MM.1S (cell line): ENCODE data around the gene PCDHA6.

Experiments used
- DNase-seq: peaks from one replicate; pipeline ENCODE4 v3.0.0-alpha.2; 2015
- H2AFZ ChIP-seq: fragments of 300-600 bp; sonication (generic); 2 replicates; pipeline ENCODE4 v1.6.0; 2016; ENCODE audit warnings: antibody characterized with exemption, low read length
- H3F3A ChIP-seq: fragments of 300-600 bp; sonication (generic); 2 replicates; pipeline ENCODE4 v1.6.1; 2016; ENCODE audit warnings: mild to moderate bottlenecking, antibody characterized with exemption, low read length, moderate library complexity, mixed read lengths; ENCODE audit not compliant: insufficient read depth
- H3K27ac ChIP-seq: fragments of 300-600 bp; sonication (generic); 2 replicates; pipeline ENCODE4 v1.5.1; 2016; ENCODE audit warnings: mild to moderate bottlenecking, low read length
- H3K27me3 ChIP-seq: fragments of 300-600 bp; sonication (generic); replicated peaks from 2 replicates; pipeline ENCODE4 v1.6.0; 2016; ENCODE audit warnings: low read length; ENCODE audit not compliant: insufficient read depth
- H3K36me3 ChIP-seq: fragments of 300-600 bp; sonication (generic); replicated peaks from 2 replicates; pipeline ENCODE4 v1.6.1; 2016; ENCODE audit warnings: mild to moderate bottlenecking, low read length, mixed read lengths; ENCODE audit not compliant: insufficient read depth
- H3K4me1 ChIP-seq: fragments of 300-600 bp; sonication (generic); 2 replicates; pipeline ENCODE4 v1.6.1; 2016; ENCODE audit warnings: low read length, mixed read lengths
- H3K4me2 ChIP-seq: fragments of 300-600 bp; sonication (generic); 2 replicates; pipeline ENCODE4 v1.6.0; 2016; ENCODE audit warnings: low read depth, low read length
- H3K4me3 ChIP-seq: fragments of 300-600 bp; sonication (generic); 2 replicates; pipeline ENCODE4 v1.5.1; 2016; ENCODE audit warnings: low read length, mixed read lengths
- H3K79me2 ChIP-seq: fragments of 300-600 bp; sonication (generic); 2 replicates; pipeline ENCODE4 v1.6.1; 2016; ENCODE audit warnings: mixed run types, low read length, mixed read lengths
- H3K9ac ChIP-seq: fragments of 300-600 bp; sonication (generic); 2 replicates; pipeline ENCODE4 v1.6.1; 2016; ENCODE audit warnings: low read length, mixed read lengths
- H3K9me2 ChIP-seq: fragments of 300-600 bp; sonication (generic); replicated peaks from 2 replicates; pipeline ENCODE4 v1.6.1; 2016; ENCODE audit warnings: mild to moderate bottlenecking, low read length, mixed read lengths; ENCODE audit not compliant: insufficient read depth
- H3K9me3 ChIP-seq: fragments of 300-600 bp; sonication (generic); replicated peaks from 2 replicates; pipeline ENCODE4 v1.6.1; 2016; ENCODE audit warnings: mild to moderate bottlenecking, low read length, mixed read lengths; ENCODE audit not compliant: insufficient read depth
- H4K20me1 ChIP-seq: fragments of 300-600 bp; sonication (generic); 2 replicates; pipeline ENCODE4 v1.6.1; 2016; ENCODE audit warnings: mild to moderate bottlenecking, low read length, moderate library complexity, mixed read lengths; ENCODE audit not compliant: insufficient read depth
- CTCF ChIP-seq: fragments of 300-600 bp; sonication (generic); IDR thresholded peaks from 2 replicates; pipeline ENCODE4 v1.5.1; 2016; ENCODE audit warnings: antibody characterized with exemption, low read length, mixed read lengths
- EZH2 ChIP-seq: fragments of 300-600 bp; sonication (generic); optimal IDR thresholded peaks from 2 replicates; pipeline ENCODE3; 2017; ENCODE audit warnings: low read depth, mild to moderate bottlenecking, antibody characterized with exemption, low read length, mixed read lengths
- EZH2phosphoT487 ChIP-seq: fragments of 300-600 bp; sonication (generic); IDR thresholded peaks from 2 replicates; pipeline ENCODE4 v1.6.1; 2018; ENCODE audit warnings: antibody characterized with exemption, low read length

The PCDHA6 gene

GRCh38 chr5:140877262-140877581, 49.5 kb downstream of the PCDHA6 start:
- Histone ChIP-seq H3F3A (no peaks in the 10 kb centered on the region), H3K4me1 (no peaks in the 10 kb centered on the region), H3K4me3 (no peak overlapping the region), H3K9me2 (no peaks in the 10 kb centered on the region), H3K4me2 (no peak overlapping the region), H3K79me2 (no peaks in the 10 kb centered on the region), H2AFZ (no peak overlapping the region), H3K27me3 (no peaks in the 10 kb centered on the region), H3K27ac (no peak overlapping the region), H3K36me3 (no peaks in the 10 kb centered on the region), H4K20me1 (no peaks in the 10 kb centered on the region), H3K9me3 (no peaks in the 10 kb centered on the region), H3K9ac (no peak overlapping the region)
- no peak for DNase-seq
- TF ChIP-seq EZH2phosphoT487 (no peak), EZH2 (no peak), CTCF (no peak)
